ENCODE measurements around the gene NXPH4.
A peak's percentile ranks its signal among the peaks of the same experiment; 100 is the strongest.

Gene NXPH4

DNA sequence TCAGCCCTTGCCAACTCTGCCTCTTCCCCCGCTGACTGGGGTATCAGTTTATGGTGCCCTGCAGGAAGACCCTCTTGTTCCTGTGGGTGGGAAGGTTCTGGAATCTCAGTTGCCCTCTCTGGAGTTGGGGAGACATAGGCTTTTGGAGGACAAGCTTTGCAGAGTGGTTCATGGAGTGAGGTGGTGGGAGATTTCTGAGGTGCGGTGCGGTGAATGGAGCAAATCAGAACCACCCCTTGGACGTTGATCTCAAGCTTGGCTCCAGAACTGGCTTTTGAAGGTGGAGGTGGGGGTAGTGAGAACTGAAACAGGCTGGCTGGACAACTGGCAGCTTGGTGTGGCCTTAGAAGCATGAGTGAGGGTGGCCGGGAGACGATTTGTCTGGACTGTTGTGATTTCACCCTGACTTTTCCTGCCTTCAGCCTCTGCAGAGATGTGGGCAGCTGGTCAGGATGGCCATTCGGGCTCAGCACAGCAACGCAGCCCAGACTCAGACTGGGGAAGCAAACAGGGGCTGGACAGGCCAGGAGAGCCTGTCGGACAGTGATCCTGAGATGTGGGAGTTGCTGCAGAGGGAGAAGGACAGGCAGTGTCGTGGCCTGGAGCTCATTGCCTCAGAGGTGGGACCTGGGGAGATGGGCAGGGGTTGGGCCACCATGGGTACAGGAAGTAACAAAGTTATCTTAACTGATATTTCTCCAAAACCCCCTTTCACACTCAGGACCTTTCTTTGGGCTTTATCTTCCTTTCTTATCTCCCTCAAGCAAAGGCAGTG, 14.0 kb downstream of the NXPH4 start:
- no peaks in the 10 kb centered on the region for H3K9me3 ChIP-seq
- peak overlapping the region; percentile 62 for H3K4me3 ChIP-seq
- H3K27me3 ChIP-seq = peaks cover 0 to 17% of the 10 kb centered on the region in 2 donors
- H3K4me1 ChIP-seq = peaks cover 0 to 51% (median 40%) of the 10 kb centered on the region in 4 donors
- TF ChIP-seq, protein P1, sequence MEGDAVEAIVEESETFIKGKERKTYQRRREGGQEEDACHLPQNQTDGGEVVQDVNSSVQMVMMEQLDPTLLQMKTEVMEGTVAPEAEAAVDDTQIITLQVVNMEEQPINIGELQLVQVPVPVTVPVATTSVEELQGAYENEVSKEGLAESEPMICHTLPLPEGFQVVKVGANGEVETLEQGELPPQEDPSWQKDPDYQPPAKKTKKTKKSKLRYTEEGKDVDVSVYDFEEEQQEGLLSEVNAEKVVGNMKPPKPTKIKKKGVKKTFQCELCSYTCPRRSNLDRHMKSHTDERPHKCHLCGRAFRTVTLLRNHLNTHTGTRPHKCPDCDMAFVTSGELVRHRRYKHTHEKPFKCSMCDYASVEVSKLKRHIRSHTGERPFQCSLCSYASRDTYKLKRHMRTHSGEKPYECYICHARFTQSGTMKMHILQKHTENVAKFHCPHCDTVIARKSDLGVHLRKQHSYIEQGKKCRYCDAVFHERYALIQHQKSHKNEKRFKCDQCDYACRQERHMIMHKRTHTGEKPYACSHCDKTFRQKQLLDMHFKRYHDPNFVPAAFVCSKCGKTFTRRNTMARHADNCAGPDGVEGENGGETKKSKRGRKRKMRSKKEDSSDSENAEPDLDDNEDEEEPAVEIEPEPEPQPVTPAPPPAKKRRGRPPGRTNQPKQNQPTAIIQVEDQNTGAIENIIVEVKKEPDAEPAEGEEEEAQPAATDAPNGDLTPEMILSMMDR (IDR thresholded peaks at IDR 0.05) = no peak
- no peak for DNase-seq
- H3K36me3 ChIP-seq = peaks cover 0 to 40% (median 35%) of the 10 kb centered on the region in 3 donors
- intact Hi-C loops (cut with DNase I; ENCODE audit: low total_unique reads) = no loop called here
- peak overlapping the region; percentile 84 to 95 for H3K27ac ChIP-seq

DNA sequence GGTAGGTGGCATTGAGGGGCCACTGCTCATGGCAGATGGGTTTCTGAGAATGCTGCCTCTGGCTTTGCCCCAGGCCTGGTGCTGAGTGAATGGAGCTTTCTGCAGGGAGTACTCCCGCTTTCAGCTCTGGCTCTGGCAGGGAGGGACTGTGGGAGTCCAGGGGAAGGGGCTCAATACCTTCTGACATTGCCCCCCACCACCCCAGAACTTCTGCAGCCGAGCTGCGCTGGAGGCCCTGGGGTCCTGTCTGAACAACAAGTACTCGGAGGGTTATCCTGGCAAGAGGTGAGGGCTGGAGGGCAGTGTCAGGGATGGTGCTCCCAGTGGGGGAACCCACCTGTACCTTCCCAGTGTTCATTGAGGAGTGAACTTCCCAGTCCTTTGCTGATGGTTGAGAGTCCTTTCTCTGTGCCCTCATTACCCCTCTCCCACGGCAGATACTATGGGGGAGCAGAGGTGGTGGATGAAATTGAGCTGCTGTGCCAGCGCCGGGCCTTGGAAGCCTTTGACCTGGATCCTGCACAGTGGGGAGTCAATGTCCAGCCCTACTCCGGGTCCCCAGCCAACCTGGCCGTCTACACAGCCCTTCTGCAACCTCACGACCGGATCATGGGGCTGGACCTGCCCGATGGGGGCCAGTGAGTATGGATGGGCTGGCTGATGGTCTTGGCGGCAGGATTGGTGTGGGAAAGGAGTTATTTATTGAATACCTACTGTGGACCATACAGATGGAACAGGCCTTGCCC, 14.9 kb downstream of the NXPH4 start:
- TF ChIP-seq, protein P1 (IDR thresholded peaks at IDR 0.05) = no peak
- Histone ChIP-seq H3K27ac (peak overlapping the region; percentile 84 to 95), H3K4me3 (peak overlapping the region in 1 of 2 donors; percentile 62), H3K36me3 (peaks cover 0 to 40% (median 35%) of the 10 kb centered on the region in 3 donors), H3K27me3 (peaks cover 0 to 8% of the 10 kb centered on the region in 2 donors), H3K9me3 (no peaks in the 10 kb centered on the region), H3K4me1 (peaks cover 0 to 59% (median 49%) of the 10 kb centered on the region in 4 donors)
- DNase-seq = no peak
- intact Hi-C loops (cut with DNase I; ENCODE audit: low total_unique reads) = no loop called here

DNA sequence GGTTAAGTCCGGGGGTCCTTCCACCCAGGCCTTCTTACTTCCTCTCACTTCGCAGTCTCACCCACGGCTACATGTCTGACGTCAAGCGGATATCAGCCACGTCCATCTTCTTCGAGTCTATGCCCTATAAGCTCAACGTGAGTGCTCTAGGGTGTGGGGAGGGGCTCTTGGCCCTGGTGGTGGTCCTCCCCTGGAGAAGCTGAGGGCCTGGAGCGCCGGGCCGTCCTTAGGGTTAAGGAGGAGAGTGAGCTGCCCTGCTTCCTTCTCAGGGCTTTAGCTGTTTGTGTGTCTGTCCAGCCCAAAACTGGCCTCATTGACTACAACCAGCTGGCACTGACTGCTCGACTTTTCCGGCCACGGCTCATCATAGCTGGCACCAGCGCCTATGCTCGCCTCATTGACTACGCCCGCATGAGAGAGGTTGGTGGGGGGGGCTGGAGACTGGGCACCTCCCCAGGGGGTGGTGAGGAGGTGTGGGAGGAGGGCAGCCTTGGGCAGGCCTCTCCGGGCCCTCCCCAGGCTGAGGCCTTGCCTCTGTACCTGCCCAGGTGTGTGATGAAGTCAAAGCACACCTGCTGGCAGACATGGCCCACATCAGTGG, 15.7 kb downstream of the NXPH4 start:
- H3K4me1 ChIP-seq = peaks cover 0 to 60% (median 47%) of the 10 kb centered on the region in 4 donors

DNA sequence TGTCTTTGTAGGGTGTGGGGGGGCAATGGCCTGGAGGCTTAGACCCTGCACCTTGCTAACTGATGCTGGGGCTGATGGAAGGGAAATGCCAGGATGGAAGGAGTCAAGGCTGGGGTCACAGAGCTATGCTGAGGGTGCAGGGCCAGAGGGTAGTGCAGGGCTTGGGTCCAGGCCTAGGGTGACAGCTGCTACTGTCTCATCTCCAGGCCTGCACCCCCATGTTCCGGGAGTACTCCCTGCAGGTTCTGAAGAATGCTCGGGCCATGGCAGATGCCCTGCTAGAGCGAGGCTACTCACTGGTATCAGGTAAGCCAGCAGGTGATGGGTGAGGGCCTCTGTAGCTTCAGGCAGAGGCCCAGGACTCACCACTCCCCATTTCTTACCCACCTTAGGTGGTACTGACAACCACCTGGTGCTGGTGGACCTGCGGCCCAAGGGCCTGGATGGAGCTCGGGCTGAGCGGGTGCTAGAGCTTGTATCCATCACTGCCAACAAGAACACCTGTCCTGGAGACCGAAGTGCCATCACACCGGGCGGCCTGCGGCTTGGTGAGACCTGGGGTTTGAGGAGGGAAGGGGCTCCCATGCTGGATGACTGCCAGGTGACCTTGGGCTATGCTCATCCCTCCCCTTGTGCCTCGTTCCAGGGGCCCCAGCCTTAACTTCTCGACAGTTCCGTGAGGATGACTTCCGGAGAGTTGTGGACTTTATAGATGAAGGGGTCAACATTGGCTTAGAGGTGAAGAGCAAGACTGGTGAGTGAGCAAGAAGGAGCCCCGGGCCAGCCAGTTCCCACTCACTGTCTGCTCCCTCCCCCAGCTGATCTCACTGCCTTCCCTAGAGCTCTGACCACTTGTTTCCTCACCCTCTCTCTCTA, 17.0 kb downstream of the NXPH4 start:
- peaks cover 0 to 7% of the 10 kb centered on the region in 2 donors for H3K27me3 ChIP-seq
- no peak for DNase-seq
- intact Hi-C loops (cut with DNase I; ENCODE audit: low total_unique reads) = no loop called here
- no peak overlapping the region for H3K4me3 ChIP-seq
- H3K27ac ChIP-seq = peak overlapping the region; percentile 90 to 95
- TF ChIP-seq, protein P1 (IDR thresholded peaks at IDR 0.05) = no peak
- H3K9me3 ChIP-seq = no peaks in the 10 kb centered on the region
- peaks cover 0 to 40% (median 35%) of the 10 kb centered on the region in 3 donors for H3K36me3 ChIP-seq
- peaks cover 0 to 73% (median 61%) of the 10 kb centered on the region in 4 donors for H3K4me1 ChIP-seq

More for the DNA sequence above, 15.7 kb downstream of the NXPH4 start:
- Histone ChIP-seq H3K36me3 (peaks cover 0 to 40% (median 35%) of the 10 kb centered on the region in 3 donors), H3K27me3 (peaks cover 0 to under 1% of the 10 kb centered on the region in 2 donors), H3K9me3 (no peaks in the 10 kb centered on the region), H3K4me3 (no peak overlapping the region), H3K27ac (peak overlapping the region; percentile 33 to 95)
- no peak for DNase-seq
- TF ChIP-seq, protein P1 (IDR thresholded peaks at IDR 0.05) = no peak
- intact Hi-C loops (cut with DNase I; ENCODE audit: low total_unique reads) = no loop called here

DNA sequence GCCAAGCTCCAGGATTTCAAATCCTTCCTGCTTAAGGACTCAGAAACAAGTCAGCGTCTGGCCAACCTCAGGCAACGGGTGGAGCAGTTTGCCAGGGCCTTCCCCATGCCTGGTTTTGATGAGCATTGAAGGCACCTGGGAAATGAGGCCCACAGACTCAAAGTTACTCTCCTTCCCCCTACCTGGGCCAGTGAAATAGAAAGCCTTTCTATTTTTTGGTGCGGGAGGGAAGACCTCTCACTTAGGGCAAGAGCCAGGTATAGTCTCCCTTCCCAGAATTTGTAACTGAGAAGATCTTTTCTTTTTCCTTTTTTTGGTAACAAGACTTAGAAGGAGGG, 17.6 kb downstream of the NXPH4 start:
- H3K27me3 ChIP-seq = peaks cover 0 to 7% of the 10 kb centered on the region in 2 donors
- peak overlapping the region; percentile 90 to 95 for H3K27ac ChIP-seq
- DNase-seq = no peak

More for the DNA sequence above, 17.6 kb downstream of the NXPH4 start:
- peaks cover 0 to 40% (median 35%) of the 10 kb centered on the region in 3 donors for H3K36me3 ChIP-seq
- H3K4me1 ChIP-seq = peaks cover 5 to 75% (median 65%) of the 10 kb centered on the region in 4 donors
- H3K4me3 ChIP-seq = no peak overlapping the region
- TF ChIP-seq, protein P1 (IDR thresholded peaks at IDR 0.05) = no peak
- no peaks in the 10 kb centered on the region for H3K9me3 ChIP-seq
- intact Hi-C loops (cut with DNase I; ENCODE audit: low total_unique reads) = no loop called here
